T-helper 17 cell (primary cell): ENCODE data around the gene TARS2. TPM values are rescaled to one million over a fixed set of nuclear protein-coding genes. Genes with fewer than 3 reads are reported as not detected.

ENCODE experiments used
- ATAC-seq: fragments of 150-1000 bp; cut with Tn5 transposase; 2 replicates; pipeline ENCODE4 v1.10.0; 2021; ENCODE audit warnings: mild to moderate bottlenecking, moderate library complexity
- DNase-seq, 3 donors: peaks; one replicate each; pipeline versions ENCODE4 v3.0.0 to v3.0.0-alpha.2; 2020 to 2021
- H3K9me3 ChIP-seq: one replicate; pipeline ENCODE4 v1.7.0; 2013; ENCODE audit warnings: low read length, mild to moderate bottlenecking; ENCODE audit not compliant: control insufficient read depth, poor library complexity, severe bottlenecking
- H3K27ac Mint-ChIP-seq: one replicate; pipeline ENCODE4 v1.8.0; 2022; ENCODE audit warnings: mild to moderate bottlenecking, moderate library complexity, mixed read lengths
- H3K27me3 Mint-ChIP-seq: one replicate; pipeline ENCODE4 v1.8.0; 2022; ENCODE audit warnings: mixed read lengths
- H3K36me3 Mint-ChIP-seq: one replicate; pipeline ENCODE4 v1.8.0; 2022; ENCODE audit warnings: low read depth, mixed read lengths
- H3K4me1 Mint-ChIP-seq: one replicate; pipeline ENCODE4 v1.8.0; 2022; ENCODE audit warnings: mild to moderate bottlenecking, mixed read lengths
- H3K4me3 Mint-ChIP-seq: one replicate; pipeline ENCODE4 v1.8.0; 2022; ENCODE audit warnings: mild to moderate bottlenecking, moderate library complexity, mixed read lengths
- total RNA-seq, 4 donors: library from RNA in 2 of 4; stranded (reverse) in 2 of 4; gene quantifications; one replicate each; pipeline ENCODE4 v1.2.3 and lab custom pipeline; 2022 to 2026

Gene TARS2
- total RNA-seq, 2 donors from 2014 or later: 28.5 to 32.9 TPM

GRCh38 chr1:150534002-150534401, 46.8 kb downstream of the TARS2 start:
- no peak for DNase-seq
- Mint-ChIP-seq H3K36me3 (peaks cover 2% of the 10 kb centered on the region), H3K27me3 (peaks cover 10% of the 10 kb centered on the region), H3K4me3 (no peak overlapping the region), H3K4me1 (peaks cover 4% of the 10 kb centered on the region), H3K27ac (no peak overlapping the region)
- H3K9me3 ChIP-seq: no peaks in the 10 kb centered on the region
- no peak for ATAC-seq

GRCh38 chr1:150535511-150536287, 48.5 kb downstream of the TARS2 start:
- no peak for DNase-seq
- Mint-ChIP-seq H3K27me3 (peaks cover 10% of the 10 kb centered on the region), H3K4me1 (peaks cover 4% of the 10 kb centered on the region), H3K36me3 (peaks cover 2% of the 10 kb centered on the region), H3K4me3 (no peak overlapping the region), H3K27ac (peak overlapping the region; percentile 9)
- ATAC-seq: no peak
- H3K9me3 ChIP-seq: no peaks in the 10 kb centered on the region

GRCh38 chr1:150536836-150537731, 49.9 kb downstream of the TARS2 start:
- no peaks in the 10 kb centered on the region for H3K9me3 ChIP-seq
- Mint-ChIP-seq H3K4me1 (peaks cover 4% of the 10 kb centered on the region), H3K36me3 (peaks cover 2% of the 10 kb centered on the region), H3K27ac (no peak overlapping the region), H3K4me3 (no peak overlapping the region), H3K27me3 (peaks cover 12% of the 10 kb centered on the region)
- DNase-seq: no peak
- no peak for ATAC-seq

DNA sequence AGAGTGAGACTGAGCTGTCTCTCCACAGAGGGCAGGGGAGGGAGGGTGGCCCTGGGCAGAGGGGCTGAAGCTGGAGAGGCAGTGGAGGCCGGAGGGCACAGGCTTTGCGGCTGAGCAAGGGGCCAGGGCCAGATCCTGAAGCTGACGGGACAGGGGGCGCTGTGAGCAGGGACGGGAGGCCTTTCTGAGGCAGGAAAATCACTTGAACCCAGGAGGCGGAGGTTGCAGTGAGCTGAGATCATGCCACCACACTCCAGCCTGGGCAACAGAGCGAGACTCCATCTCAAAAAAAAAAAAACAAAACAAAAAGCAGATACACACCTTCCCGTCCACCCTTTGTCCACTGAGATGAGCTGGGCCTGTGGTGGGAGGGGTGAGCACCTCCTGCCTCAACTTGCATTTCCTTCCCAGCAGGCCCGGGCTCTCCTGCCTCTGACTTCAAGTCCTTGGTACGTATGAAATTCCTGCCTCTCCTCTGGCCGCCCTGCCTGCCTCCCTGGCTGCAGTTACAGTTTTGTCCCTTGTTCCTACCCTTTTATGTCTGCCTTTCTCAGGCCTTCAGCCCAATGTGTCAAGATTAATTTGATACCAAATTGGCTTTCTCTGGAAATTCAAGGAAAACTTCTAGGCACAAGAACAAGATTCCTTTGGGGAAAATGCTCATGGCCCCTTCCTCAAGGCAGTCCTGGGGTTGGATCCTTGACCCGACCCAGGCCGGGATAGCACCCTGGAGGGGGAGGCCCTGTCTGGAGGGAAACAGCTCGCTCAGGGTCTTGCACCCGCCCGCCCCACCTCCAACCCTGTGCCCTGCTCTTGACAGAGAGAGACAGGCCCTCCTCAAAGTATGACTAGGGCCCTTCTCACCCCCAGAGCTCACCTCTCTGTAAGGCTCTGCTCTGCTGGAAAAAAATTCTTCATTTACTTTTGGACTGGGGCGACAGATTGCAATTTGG, 50.8 kb downstream of the TARS2 start:
- Mint-ChIP-seq H3K4me3 (no peak overlapping the region), H3K4me1 (no peaks in the 10 kb centered on the region), H3K36me3 (no peaks in the 10 kb centered on the region), H3K27me3 (peaks cover 18% of the 10 kb centered on the region), H3K27ac (no peak overlapping the region)
- no peak for ATAC-seq
- no peaks in the 10 kb centered on the region for H3K9me3 ChIP-seq
- DNase-seq: no peak

GRCh38 chr1:150543500-150544143, 56.4 kb downstream of the TARS2 start:
- H3K9me3 ChIP-seq: no peaks in the 10 kb centered on the region
- Mint-ChIP-seq H3K4me3 (no peak overlapping the region), H3K4me1 (peaks cover 3% of the 10 kb centered on the region), H3K27me3 (peaks cover 29% of the 10 kb centered on the region), H3K27ac (no peak overlapping the region), H3K36me3 (no peaks in the 10 kb centered on the region)
- no peak for DNase-seq
- ATAC-seq: no peak

DNA sequence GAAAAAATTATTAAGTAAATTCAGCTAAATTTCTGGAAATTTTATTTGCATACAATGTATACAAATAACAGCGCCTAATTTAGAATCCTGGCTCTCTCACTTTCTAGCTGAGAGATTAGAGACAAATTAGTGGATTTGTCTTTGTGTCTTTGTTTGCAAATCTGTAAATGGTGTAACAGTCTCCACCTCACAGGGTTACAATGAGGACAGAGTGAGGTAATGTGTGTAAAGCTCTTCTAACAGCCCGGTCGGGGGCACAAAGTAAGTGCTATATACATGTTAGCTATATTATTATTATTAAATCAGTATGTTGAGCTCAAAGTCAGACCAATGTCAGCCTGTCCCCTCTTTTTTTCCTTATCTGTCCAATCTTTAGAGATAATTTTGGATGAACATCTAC, 57.0 kb downstream of the TARS2 start:
- H3K9me3 ChIP-seq: no peaks in the 10 kb centered on the region
- Mint-ChIP-seq H3K4me3 (no peak overlapping the region), H3K27ac (no peak overlapping the region), H3K4me1 (peaks cover 3% of the 10 kb centered on the region), H3K27me3 (peaks cover 29% of the 10 kb centered on the region), H3K36me3 (no peaks in the 10 kb centered on the region)
- DNase-seq (no peak), ATAC-seq (no peak)

DNA sequence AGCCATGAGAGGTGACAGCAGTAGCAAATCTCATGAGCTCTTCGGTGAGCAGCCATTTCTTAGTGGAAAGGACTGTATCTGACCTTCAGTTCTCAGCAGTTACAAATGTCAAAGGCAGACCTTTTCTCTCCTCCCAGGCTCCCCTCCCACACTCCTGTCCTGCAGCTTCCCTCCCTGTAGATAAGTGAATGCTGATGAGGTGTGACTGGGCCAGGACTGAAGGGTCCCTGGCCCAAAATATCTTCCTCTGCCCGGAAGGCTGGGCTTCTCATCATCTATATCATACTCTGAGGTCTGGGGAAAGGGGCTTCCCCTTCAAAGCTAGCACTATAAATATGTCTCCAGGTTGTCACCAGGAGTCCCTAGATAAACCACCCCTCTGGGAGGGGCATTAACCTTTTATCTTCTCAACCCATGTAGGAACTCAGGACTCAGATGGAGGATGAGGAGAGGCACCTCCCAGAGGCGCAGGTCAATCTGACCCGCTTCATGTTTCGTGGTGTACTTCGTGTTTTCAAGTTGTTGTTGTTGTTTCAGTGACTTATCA, 58.3 kb downstream of the TARS2 start:
- no peaks in the 10 kb centered on the region for H3K9me3 ChIP-seq
- H3K27ac Mint-ChIP-seq: no peak overlapping the region
- H3K4me1 Mint-ChIP-seq: peaks cover 7% of the 10 kb centered on the region
- H3K36me3 Mint-ChIP-seq: no peaks in the 10 kb centered on the region
- DNase-seq: no peak
- ATAC-seq: no peak
- no peak overlapping the region for H3K4me3 Mint-ChIP-seq
- peaks cover 29% of the 10 kb centered on the region for H3K27me3 Mint-ChIP-seq

DNA sequence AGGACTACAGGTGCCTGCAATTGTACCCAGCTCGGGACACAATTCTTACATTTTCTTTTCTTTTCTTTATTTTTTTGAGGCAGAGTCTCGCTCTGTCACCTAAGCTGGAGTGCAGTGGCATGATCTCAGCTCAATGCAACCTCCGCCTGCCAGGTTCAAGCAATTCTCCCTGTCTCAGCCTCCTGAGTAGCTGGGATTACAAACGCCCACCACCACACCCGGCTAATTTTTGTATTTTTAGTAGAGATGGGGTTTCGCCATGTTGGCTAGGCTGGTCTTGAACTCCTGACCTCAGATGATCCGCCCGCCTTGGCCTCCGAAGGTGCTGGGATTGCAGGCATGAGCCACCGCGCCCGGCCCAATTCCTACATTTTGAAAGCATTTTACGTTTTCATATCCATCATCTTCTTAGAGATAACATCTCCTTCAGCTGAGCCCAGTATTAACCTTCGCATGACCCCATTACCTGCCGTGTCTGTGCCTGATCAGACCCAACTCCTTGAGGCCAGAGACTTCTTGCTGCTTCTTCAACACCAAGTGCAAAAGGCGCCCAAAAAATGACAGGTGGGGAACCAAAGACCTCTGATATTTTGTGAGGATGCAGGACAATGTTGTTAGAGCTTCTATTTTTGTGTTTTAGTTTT, 59.2 kb downstream of the TARS2 start:
- H3K27me3 Mint-ChIP-seq: peaks cover 29% of the 10 kb centered on the region
- H3K9me3 ChIP-seq: no peaks in the 10 kb centered on the region
- H3K4me3 Mint-ChIP-seq: no peak overlapping the region
- DNase-seq (no peak), ATAC-seq (no peak)
- H3K36me3 Mint-ChIP-seq: no peaks in the 10 kb centered on the region
- H3K4me1 Mint-ChIP-seq: peaks cover 10% of the 10 kb centered on the region
- H3K27ac Mint-ChIP-seq: no peak overlapping the region

DNA sequence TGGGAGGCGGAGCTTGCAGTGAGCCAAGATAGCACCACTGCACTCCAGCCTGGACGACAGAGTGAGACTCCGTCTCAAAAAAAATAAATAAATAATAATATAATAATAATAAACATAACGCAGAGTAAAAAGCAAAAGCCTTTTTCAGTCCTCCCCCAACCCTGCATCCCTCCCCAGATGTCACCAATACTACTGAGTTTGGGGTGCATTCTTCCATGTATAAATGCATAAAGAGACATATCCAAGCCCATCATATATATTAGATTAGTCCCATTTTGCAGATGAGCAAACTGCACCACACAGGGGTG, 61.1 kb downstream of the TARS2 start:
- DNase-seq (no peak), ATAC-seq (no peak)
- peaks cover 21% of the 10 kb centered on the region for H3K27me3 Mint-ChIP-seq
- peak overlapping the region; percentile 85 for H3K4me3 Mint-ChIP-seq
- H3K9me3 ChIP-seq: no peaks in the 10 kb centered on the region
- no peaks in the 10 kb centered on the region for H3K36me3 Mint-ChIP-seq
- H3K4me1 Mint-ChIP-seq: peaks cover 13% of the 10 kb centered on the region
- no peak overlapping the region for H3K27ac Mint-ChIP-seq

- Mint-ChIP-seq H3K4me3 (peak within 1 kb of the TSS; percentile 87), H3K27ac (no peak within 1 kb of the TSS)
- ATAC-seq: peak; percentile 77
Measured at GRCh38 chr1:150548632-150549495, 61.6 kb downstream of the TARS2 start, which contains the start of gene ADAMTSL4. Gene ADAMTSL4 (plus strand): TSS chr1:150549408. CDS start chr1:150552289, 2,881 bp downstream.

GRCh38 chr1:150549496-150550221, 62.4 kb downstream of the TARS2 start:
- Mint-ChIP-seq H3K4me3 (peak overlapping the region; percentile 87), H3K27ac (no peak overlapping the region), H3K4me1 (peaks cover 13% of the 10 kb centered on the region), H3K27me3 (peaks cover 15% of the 10 kb centered on the region), H3K36me3 (no peaks in the 10 kb centered on the region)
- H3K9me3 ChIP-seq: no peaks in the 10 kb centered on the region
- ATAC-seq (no peak), DNase-seq (no peak)

More at GRCh38 chr1:150548632-150549495, 61.6 kb downstream of the TARS2 start, which contains the start of gene ADAMTSL4:
- Mint-ChIP-seq H3K27me3 (peaks cover 15% of the 10 kb centered on the region), H3K36me3 (no peaks in the 10 kb centered on the region), H3K4me1 (peaks cover 13% of the 10 kb centered on the region)
- H3K9me3 ChIP-seq: no peaks in the 10 kb centered on the region
- DNase-seq: no peak
